Inflammatory macrophage (primary cell): Measurements from ENCODE around the gene PTPRA.

ENCODE experiments used
- DNase-seq, 2 donors: peaks; one replicate each; pipeline ENCODE4 v3.0.0-alpha.2; 2020 to 2022

Gene PTPRA

DNA sequence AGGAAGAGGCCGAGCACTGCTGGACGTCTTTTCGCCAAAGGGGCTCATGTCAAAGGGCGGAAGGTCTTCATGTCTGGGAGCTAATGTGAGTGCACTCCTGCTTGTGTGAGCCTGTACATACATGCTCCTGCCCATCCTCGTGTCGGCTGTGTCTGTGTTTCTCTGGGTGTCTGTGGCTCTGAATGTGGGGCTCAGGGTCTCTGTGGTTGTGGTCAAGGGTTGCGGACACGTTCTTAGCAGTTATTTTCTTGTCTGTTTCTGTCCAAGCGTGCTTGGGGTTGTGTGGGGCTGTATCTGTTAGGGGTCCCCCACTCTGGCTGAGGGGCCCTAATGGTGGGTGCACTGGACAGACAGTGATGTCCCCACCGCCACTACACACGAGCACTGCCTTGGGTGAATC is 208.4 kb downstream of the PTPRA start:
- DNase-seq: no peak

DNA sequence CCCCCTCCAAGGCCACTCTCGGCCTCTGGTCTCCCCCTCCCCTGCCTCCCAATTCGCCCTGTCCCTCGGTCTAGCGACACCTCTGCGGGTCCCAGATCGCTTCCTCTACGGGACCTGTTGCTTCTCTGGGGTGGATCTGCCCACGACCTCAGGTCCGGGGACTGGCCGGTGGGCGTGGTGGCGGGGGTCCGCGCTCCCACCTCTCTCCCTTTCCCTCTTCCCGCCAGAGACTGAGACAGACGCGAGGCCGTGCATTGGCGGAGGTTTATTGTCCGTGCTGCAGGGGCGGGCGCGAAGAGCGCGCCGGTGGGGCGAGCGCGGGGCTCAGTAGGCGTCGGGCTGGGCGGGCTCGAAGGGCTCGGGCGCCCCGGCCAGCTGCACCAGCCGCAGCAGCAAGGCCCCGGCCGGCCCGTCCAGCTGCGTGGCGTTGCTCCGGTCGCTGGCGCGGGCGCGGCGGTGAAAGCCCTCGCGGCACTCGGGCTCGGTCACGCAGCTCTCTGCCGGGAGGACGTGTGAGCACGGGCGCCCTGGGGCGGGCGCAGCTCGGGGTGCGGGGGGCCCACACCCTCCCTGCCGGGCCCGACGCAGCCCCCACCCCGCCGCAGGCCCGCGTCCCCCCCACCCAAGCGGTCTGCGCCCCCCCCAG is 209.1 kb downstream of the PTPRA start:
- DNase-seq: no peak

DNA sequence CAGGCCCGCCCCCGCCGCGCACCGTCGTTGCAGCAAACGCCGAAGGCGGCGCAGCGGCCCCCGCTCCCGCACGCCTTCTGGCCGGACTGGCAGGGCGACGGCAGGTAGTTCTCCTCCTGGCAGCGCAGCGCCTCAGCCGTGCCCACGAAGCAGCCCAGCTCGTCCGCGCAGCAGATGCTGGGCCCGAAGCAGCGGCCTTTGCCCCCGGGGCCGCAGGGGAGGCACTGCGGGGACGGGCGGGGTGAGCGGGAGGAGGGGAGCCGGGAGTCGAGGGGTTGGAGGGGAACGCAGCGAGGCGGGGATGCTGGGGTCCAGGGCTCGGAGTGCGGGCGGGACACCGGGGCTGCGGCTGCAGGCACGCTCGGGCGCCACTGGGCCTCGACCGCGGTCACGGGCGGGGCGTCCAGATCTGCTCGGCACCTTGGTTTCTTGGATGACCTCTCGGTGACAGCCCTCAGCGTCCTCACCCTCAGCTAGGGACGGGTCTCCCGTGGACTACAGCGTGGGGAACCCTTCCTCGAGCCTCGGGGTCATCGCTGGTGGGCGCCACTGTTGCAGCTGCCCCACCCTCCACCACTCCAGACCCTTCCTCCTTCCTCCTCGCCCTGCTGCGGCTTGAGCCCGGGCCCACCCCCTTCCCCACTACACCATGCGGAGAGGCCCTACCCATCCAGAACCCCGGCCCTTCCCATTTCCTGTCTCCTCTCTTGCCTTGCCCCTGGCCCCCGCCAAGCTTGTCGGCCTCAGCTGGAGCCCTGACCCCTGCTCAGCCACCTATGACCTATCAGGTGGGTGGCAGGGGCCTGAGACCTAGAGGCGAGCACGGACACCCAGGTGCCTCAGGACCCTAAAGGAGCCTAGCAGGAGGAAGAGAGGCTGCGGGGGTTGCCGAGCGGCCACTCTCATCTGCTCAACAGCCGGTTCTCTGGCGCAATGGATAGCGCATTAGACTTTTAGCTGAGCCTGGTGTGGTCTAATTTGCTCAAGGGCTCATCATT is 210.0 kb downstream of the PTPRA start:
- DNase-seq: no peak

DNA sequence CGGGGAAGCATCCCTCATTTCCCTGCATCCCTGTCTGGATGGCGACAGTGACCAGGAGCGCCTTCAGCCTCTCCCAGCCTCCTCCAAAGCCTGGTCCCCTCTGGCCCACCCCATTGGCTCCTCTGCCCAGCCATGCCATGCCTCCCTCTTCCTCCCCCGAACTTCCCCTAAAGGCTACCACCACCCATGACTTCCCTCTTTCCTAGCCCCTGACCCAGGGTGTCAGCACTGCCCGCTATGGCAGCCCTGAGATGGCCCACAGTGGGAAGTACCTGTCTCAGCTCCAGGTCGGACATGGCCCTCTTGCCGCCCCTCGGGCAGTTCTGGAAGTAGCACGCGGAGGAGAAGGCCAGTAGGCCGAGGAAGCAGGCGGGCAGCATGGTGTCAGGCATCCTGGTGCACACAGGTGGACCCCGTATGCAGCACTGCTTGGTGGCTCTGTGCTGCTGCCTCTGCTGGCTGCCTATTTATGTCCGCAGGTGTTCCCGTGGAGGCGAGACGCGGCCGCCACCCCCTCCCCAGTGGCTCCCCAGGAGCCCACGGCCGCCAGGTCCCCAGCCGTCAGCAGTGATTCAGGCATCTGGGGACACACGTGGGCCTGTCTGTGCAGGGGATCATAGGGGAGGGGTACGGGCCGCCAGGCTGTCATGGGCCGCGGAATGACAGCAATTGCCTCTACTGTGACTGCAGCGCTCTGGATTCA is 211.2 kb downstream of the PTPRA start, which contains the start of gene AVP:
TSS of gene AVP (minus strand) at position 442 of the 703 bp plus-strand sequence. CDS start at position 392, 50 bp downstream.
- DNase-seq: no peak

DNA sequence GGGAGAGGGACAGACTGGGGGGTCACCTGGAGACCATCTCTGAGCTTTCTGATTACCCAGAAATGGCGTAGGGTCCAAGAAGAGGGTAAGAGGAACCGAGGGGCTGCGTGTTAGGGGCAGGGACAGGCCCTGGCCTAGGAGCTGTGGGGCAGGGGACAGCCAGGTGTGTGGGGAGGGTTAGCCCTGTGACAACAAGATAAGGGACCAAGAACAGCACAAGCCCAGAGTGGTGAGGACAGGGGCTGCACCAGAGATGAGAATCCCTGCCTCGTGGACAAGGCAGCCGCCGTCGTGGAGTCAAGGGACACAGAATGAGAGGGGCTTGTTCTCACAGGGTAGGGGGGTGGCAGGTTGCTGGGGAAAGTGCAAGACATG is 211.7 kb downstream of the PTPRA start:
- DNase-seq: no peak

DNA sequence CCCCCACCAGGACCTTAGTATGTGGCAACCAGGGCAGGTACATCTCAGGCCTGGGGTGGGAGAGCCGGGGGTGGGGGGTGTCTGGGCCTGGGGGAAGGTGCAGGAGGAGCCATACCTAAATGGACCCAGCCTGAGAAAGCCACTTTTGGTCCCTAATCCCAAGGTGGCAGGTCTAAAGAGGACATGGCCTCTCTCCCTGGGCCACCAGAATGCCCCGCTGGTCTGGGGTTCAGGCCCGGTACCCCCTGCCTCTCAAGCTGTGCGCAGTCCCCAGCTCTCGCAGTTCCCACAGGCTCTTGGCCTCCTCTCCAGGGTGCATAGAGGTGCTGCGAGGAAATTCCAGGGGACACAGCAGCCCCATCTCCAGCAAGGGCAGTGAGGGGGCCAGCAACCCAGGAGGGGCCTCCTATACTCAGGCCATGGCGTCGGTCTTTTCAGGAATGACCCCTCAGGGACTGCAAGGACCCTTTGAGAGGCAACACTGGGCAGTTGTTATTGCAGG is 212.3 kb downstream of the PTPRA start:
- DNase-seq: no peak

DNA sequence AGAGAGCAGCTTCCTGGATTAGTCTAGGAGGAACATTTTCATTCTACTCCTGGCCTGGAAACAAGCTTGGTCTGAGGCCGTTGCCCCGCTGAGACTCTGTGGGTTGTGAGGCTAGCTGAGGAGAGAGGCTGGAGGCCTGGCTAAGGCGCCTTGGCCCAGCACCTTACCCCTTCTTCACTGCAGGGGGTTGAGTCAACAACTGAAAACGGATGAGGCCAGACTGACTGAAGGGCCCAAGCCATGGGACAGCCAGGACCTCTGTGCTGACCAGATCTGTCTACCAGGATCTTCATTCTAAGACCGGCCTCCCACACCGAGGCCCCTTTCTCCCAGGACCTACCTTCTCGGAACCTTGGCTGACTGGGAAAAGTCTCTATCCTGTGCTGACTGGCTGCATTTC is 214.8 kb downstream of the PTPRA start:
- DNase-seq: no peak
